ENCODE measurements around the gene APOB. TPM values are rescaled to one million over a fixed set of nuclear protein-coding genes. Genes with fewer than 3 reads are reported as not detected.

Gene APOB
- total RNA-seq, 1 donor, result under 0.01 TPM

DNA sequence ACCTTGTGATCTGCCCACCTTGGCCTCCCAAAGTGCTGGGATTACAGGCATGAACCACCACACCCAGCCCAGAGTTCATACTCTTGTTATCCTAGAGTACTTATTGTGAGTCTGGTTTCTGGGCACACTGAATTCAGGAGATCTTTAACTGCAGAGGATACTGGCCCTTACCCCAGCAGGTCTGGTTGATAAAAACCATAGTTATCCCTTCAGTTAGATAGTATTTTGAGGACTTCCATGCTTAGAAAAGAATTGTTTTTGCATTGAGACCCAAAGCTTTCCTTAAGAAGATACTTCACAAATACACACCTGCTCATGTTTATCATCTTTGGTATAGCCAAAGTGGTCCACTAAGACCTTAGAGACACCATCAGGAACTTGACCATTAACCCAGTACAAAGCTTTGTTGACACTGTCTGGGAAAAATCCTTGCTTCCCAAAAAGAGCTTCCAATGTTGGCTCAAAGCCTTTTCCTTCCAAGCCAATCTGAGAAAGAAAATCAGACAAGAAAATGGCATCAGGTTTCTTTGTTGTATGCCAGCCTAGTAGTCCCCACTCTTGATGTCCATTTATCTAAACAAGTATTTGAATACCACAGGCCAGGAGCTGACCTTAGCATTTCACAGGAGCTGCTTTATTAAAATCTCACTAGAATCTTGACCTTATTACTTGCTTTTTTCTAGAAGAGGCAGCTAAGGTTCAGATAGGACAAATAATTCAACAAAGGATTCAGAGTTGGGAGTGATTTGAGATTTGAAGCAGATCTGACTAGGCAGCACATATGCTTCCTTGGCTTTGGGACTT lies 17.2 kb downstream of the APOB start:
- no peak for TF ChIP-seq CTCF (IDR thresholded peaks at IDR 0.05; ENCODE audit: insufficient read depth, low read length)
- H3K4me3 ChIP-seq (ENCODE audit: low read depth, low read length), result no peak overlapping the region
- DNase-seq (ENCODE audit: low read depth), result no peak

DNA sequence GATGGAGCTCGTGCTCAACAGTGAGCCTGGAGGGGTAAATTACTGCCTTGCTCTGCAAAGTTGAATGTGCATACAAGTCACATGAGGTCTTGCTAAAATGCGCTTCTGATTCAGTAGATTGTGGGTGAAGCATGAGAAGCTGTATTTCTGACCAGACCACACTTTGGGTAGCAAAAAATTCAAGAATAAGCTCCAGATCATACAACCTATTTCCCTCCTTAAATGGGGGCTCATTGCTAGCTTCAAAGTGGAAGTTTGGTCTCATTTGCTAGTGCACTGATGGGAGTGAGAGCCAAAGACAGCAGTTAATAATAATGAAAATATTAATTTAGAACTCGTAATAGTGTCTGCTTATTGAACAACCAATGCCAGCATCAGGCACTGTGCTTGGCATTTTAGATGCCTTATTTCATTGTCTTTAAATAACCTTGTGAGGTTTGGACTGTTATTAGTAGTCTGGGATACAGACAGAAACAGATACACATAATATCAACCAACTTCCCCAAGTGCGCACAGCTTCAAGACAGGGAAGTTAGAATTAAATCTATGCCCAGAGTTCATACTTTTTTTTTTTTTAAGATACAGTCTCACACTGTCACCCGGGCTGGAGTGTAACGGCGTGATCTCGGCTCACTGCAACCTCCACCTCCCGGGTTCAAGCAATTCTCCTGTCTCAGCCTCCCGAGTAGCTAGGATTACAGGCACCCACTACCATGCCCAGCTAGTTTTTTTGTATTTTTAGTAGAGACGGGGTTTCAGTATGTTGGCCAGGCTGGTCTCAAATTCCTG lies 18.0 kb downstream of the APOB start:
- no peak for TF ChIP-seq CTCF (IDR thresholded peaks at IDR 0.05; ENCODE audit: insufficient read depth, low read length)
- no peak overlapping the region for H3K4me3 ChIP-seq (ENCODE audit: low read depth, low read length)
- no peak for DNase-seq (ENCODE audit: low read depth)

GRCh38 chr2:21024722-21025389 lies 19.0 kb downstream of the APOB start:
- TF ChIP-seq CTCF (IDR thresholded peaks at IDR 0.05; ENCODE audit: insufficient read depth, low read length), result no peak
- H3K4me3 ChIP-seq (ENCODE audit: low read depth, low read length), result no peak overlapping the region
- DNase-seq (ENCODE audit: low read depth), result no peak

GRCh38 chr2:21024198-21024597 lies 19.7 kb downstream of the APOB start:
- no peak overlapping the region for H3K4me3 ChIP-seq (ENCODE audit: low read depth, low read length)
- no peak for TF ChIP-seq CTCF (IDR thresholded peaks at IDR 0.05; ENCODE audit: insufficient read depth, low read length)
- DNase-seq (ENCODE audit: low read depth), result no peak

- H3K4me3 ChIP-seq (ENCODE audit: low read depth, low read length), result no peak overlapping the region
- no peak for DNase-seq (ENCODE audit: low read depth)
- no peak for TF ChIP-seq CTCF (IDR thresholded peaks at IDR 0.05; ENCODE audit: insufficient read depth, low read length)
These were observed 20.3 kb downstream of the APOB start for GRCh38 chr2:21023419-21024181.

DNA sequence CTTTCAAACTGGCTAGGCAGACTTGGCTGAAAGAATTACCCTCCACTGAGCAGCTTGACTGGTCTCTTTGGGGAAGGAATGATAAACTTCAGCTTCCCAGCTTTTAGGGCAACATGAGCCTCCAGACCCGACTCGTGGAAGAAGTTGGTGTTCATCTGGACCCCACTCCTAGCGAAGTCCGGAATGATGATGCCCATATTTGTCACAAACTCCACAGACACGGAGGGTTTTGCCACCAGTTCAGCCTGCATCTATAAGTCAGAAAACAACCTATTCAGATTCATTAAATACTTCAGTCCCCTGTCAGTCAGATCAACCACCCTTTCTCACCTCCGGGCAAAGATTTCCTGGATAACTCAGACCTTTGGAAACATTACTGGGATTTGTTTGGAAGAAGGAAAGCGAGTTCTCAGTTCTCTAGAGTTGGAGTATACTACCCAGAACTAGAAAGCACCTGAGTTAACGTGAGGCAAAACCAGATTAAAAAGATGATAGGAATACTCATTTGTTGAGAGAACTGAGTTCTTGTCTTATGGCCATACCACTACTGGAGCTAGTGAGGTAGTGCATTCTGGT lies 21.0 kb downstream of the APOB start:
- DNase-seq (ENCODE audit: low read depth), result no peak
- no peak overlapping the region for H3K4me3 ChIP-seq (ENCODE audit: low read depth, low read length)
- no peak for TF ChIP-seq CTCF (IDR thresholded peaks at IDR 0.05; ENCODE audit: insufficient read depth, low read length)

Data from fibroblast of the aortic adventitia (primary cell).